ENCODE results near the gene HOXA4.

GRCh38 chr7:27148756-27149641, 18.4 kb upstream of the HOXA4 start:
- TF ChIP-seq AFF4 (CRISPR knock-in tag; IDR thresholded peaks at IDR 0.05; ENCODE audit: borderline replicate concordance): no peak
- no peak for TF ChIP-seq MYBL2 (CRISPR knock-in tag; IDR thresholded peaks at IDR 0.05)
- TF ChIP-seq, protein P1, sequence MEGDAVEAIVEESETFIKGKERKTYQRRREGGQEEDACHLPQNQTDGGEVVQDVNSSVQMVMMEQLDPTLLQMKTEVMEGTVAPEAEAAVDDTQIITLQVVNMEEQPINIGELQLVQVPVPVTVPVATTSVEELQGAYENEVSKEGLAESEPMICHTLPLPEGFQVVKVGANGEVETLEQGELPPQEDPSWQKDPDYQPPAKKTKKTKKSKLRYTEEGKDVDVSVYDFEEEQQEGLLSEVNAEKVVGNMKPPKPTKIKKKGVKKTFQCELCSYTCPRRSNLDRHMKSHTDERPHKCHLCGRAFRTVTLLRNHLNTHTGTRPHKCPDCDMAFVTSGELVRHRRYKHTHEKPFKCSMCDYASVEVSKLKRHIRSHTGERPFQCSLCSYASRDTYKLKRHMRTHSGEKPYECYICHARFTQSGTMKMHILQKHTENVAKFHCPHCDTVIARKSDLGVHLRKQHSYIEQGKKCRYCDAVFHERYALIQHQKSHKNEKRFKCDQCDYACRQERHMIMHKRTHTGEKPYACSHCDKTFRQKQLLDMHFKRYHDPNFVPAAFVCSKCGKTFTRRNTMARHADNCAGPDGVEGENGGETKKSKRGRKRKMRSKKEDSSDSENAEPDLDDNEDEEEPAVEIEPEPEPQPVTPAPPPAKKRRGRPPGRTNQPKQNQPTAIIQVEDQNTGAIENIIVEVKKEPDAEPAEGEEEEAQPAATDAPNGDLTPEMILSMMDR (IDR thresholded peaks at IDR 0.05): no peak
- TF ChIP-seq, protein P2, sequence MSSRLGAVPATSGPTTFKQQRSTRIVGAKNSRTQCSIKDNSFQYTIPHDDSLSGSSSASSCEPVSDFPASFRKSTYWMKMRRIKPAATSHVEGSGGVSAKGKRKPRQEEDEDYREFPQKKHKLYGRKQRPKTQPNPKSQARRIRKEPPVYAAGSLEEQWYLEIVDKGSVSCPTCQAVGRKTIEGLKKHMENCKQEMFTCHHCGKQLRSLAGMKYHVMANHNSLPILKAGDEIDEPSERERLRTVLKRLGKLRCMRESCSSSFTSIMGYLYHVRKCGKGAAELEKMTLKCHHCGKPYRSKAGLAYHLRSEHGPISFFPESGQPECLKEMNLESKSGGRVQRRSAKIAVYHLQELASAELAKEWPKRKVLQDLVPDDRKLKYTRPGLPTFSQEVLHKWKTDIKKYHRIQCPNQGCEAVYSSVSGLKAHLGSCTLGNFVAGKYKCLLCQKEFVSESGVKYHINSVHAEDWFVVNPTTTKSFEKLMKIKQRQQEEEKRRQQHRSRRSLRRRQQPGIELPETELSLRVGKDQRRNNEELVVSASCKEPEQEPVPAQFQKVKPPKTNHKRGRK (CRISPR knock-in tag; IDR thresholded peaks at IDR 0.05; ENCODE audit: borderline replicate concordance): no peak
- TF ChIP-seq FOXP1 (CRISPR knock-in tag; IDR thresholded peaks at IDR 0.05; ENCODE audit: borderline replicate concordance): no peak
- no peak for TF ChIP-seq ZNF219 (CRISPR knock-in tag; IDR thresholded peaks at IDR 0.05; ENCODE audit: borderline replicate concordance)
- TF ChIP-seq TP53 (CRISPR knock-in tag; IDR thresholded peaks at IDR 0.05): no peak
- no peak for TF ChIP-seq KAT7 (CRISPR knock-in tag; IDR thresholded peaks at IDR 0.05; ENCODE audit: borderline replicate concordance)
- TF ChIP-seq CREB1 (CRISPR knock-in tag; IDR thresholded peaks at IDR 0.05): no peak
- TF ChIP-seq ESRRA (CRISPR knock-in tag; IDR thresholded peaks at IDR 0.05; ENCODE audit: borderline replicate concordance): no peak
- TF ChIP-seq NR3C1 (CRISPR knock-in tag; conservative IDR thresholded peaks at IDR 0.05; ENCODE audit: low read depth): no peak
- no peak for TF ChIP-seq NR2C2 (CRISPR knock-in tag; IDR thresholded peaks at IDR 0.05)
- TF ChIP-seq, protein P3, sequence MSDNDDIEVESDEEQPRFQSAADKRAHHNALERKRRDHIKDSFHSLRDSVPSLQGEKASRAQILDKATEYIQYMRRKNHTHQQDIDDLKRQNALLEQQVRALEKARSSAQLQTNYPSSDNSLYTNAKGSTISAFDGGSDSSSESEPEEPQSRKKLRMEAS (CRISPR knock-in tag; IDR thresholded peaks at IDR 0.05): no peak

All from WTC11 (cell line).